HG02970 (cell line): Measurements from ENCODE around the gene INTU.

Experiments used
- ATAC-seq: cut with Tn5 transposase; IDR thresholded peaks from one replicate; pipeline ENCODE4 v1.9.1; 2021; ENCODE audit warnings: mild to moderate bottlenecking, moderate library complexity, moderate number of reproducible peaks; ENCODE audit not compliant: unreplicated experiment, low FRiP score

The INTU gene

GRCh38 chr4:127734976-127735375 is 102.2 kb downstream of the INTU start:
- no peak for ATAC-seq

DNA sequence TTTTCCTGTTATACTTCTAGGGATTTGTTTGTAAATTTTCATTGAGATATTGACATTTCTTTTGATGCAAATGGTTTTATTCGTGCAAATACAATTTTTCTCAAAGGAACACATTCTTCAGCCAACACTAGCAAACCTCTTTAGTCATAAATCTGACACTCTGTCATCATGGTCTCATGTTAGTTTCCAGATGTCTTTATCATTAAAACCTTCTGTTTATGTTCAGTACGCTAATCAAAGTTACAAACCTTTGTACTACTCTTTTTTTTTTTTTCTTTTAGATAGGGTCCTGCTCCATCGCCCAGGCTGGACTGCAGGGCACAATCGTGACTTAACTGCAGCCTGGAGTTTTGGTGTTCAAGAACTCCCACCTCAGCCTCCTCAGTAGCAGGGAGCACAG is 104.5 kb downstream of the INTU start:
- ATAC-seq: no peak

DNA sequence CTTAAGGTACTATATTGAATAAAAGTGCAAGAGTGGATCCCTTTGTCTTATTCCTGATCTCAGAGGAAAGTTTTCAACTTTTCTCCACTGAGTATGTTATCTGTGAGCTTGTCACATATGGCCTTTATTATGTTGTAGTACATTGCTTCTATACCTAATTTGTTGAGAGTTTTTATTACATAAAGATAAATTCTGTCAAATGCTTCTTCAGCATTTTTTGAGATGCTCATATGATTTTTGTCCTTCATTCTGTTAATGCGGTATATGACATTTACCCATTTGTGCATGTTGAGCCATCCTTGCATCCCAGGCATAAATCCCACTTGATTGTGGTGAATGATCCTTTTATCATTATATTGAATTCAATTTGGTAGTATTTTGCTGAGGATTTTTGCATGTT is 108.5 kb downstream of the INTU start:
- no peak for ATAC-seq

GRCh38 chr4:127747883-127748282 is 115.1 kb downstream of the INTU start:
- no peak for ATAC-seq

GRCh38 chr4:127748957-127749356 is 116.2 kb downstream of the INTU start:
- ATAC-seq: no peak

DNA sequence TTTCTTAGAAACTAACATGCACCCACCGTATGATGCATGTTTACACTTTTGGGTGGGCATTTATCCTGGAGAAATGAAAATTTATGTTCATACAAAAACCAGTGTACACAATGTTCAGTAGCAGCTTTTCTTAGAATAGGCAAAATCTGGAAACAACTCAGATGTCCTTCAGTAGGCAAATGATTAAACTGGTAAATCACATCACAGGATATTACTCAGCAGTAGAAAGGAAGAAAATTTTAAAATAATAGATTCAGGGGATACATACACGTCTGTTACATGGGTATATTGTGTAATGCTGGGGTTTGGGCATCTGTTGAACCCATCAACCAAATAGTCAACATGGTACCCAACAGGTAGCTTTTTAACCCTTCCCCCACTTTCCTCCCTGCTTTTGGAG is 124.1 kb downstream of the INTU start:
- no peak for ATAC-seq

GRCh38 chr4:127759228-127759820 is 126.6 kb downstream of the INTU start:
- no peak for ATAC-seq

DNA sequence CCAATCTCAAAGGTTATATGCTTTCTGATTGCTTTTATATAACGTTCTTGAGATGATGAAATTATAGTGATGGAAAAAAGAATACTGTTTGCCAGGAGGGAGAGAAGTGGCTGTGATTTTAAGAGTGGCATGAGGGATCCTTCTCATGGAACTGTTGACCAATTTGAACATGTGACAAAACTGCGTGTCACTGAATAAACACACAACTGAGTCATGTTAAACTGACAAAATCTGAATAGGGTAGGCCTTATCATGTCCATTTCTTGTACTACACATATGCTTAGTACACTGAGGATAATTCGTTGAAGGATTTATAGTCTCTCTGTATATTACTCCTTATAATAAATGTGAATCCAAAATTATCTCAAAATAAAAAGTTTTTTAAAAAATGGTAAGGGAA is 127.1 kb downstream of the INTU start:
- no peak for ATAC-seq

DNA sequence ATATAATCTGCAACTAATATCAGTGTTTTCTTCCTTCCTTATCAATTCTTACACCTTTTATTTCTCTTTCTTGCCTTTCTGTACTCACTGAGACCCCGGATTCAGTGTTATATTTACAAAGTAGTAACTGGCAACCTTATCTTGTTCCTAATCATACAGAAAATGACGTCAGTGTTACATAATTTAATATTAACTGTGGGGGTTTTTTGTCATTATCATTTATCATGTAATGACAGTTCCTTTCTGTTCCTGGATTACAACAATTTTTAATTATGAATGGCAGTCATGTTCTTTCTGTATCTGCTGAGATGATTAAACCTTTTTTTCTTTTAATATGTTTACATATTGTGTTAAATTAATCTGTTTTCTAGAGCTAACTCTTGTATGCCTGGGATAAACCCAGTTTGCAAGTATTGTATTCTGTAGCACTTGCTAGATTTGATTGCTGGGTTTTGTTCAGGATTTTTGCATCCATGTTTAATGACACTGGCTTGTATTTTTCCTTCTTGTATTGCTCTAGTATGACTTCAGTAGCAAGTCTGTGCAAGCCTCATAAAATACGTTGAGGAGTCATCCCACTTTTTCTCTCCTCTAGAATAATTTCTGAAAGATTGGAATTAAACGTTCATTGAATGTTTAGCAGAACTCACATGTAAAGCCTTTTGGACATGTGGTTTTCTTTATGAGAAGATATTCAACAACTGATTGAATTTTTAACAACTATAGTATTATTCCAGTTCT is 138.9 kb downstream of the INTU start:
- ATAC-seq: no peak

GRCh38 chr4:127772769-127773671 is 140.3 kb downstream of the INTU start:
- ATAC-seq: no peak

DNA sequence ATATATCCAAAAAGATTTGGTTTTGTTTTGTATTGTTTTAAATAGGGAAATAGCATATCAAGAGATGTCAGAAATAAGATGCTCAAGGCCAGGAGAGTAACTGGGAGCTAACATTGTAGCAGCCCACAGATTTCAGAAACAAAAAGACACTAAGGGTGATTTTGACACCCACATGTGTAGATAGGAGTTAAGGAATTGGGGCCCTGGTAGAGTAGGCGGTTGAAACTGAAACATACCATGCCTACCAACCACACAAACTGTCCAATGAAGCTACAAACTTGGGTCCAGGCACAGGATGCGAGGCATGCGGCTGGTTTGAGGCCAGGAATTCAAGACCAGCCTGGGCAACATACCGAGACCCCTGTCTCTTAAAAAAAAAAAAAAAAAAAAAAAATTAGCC is 143.1 kb downstream of the INTU start:
- no peak for ATAC-seq
